ENCODE measurements around the gene MSRB3.

MSRB3 gene

GRCh38 chr12:65463082-65463481 is 184.6 kb downstream of the MSRB3 start:
- DNase-seq (ENCODE audit: low read depth), result no peak
- no peak overlapping the region for H3K4me3 ChIP-seq (ENCODE audit: low read length)
- TF ChIP-seq CTCF (conservative IDR thresholded peaks at IDR 0.05; ENCODE audit: low read depth, low read length), result no peak

- no peak for TF ChIP-seq CTCF (conservative IDR thresholded peaks at IDR 0.05; ENCODE audit: low read depth, low read length)
- no peak for DNase-seq (ENCODE audit: low read depth)
- H3K4me3 ChIP-seq (ENCODE audit: low read length), result no peak overlapping the region
Observed at GRCh38 chr12:65463611-65464010, 185.1 kb downstream of the MSRB3 start.

GRCh38 chr12:65464930-65465329 is 186.4 kb downstream of the MSRB3 start:
- DNase-seq (ENCODE audit: low read depth), result peak; percentile 85
- TF ChIP-seq CTCF (conservative IDR thresholded peaks at IDR 0.05; ENCODE audit: low read depth, low read length), result no peak
- H3K4me3 ChIP-seq (ENCODE audit: low read length), result no peak overlapping the region

GRCh38 chr12:65465766-65466547 is 187.5 kb downstream of the MSRB3 start:
- H3K4me3 ChIP-seq (ENCODE audit: low read length), result no peak overlapping the region
- TF ChIP-seq CTCF (conservative IDR thresholded peaks at IDR 0.05; ENCODE audit: low read depth, low read length), result no peak
- no peak for DNase-seq (ENCODE audit: low read depth)

GRCh38 chr12:65466911-65467310 is 188.4 kb downstream of the MSRB3 start:
- H3K4me3 ChIP-seq (ENCODE audit: low read length), result no peak overlapping the region
- no peak for TF ChIP-seq CTCF (conservative IDR thresholded peaks at IDR 0.05; ENCODE audit: low read depth, low read length)
- no peak for DNase-seq (ENCODE audit: low read depth)

GRCh38 chr12:65470256-65470655 is 191.8 kb downstream of the MSRB3 start:
- no peak for TF ChIP-seq CTCF (conservative IDR thresholded peaks at IDR 0.05; ENCODE audit: low read depth, low read length)
- no peak for DNase-seq (ENCODE audit: low read depth)
- H3K4me3 ChIP-seq (ENCODE audit: low read length), result no peak overlapping the region

- no peak overlapping the region for H3K4me3 ChIP-seq (ENCODE audit: low read length)
- TF ChIP-seq CTCF (conservative IDR thresholded peaks at IDR 0.05; ENCODE audit: low read depth, low read length), result no peak
- no peak for DNase-seq (ENCODE audit: low read depth)
Observed at GRCh38 chr12:65472079-65472478, 193.6 kb downstream of the MSRB3 start.

All from retinal pigment epithelial cell (primary cell).